Thyroid gland (tissue), 4 donors: ENCODE data around the gene CELA1. TPM values are rescaled to one million over a fixed set of nuclear protein-coding genes. Genes with fewer than 3 reads are reported as not detected.

Source experiments
- DNase-seq, 2 donors: peaks; one replicate each; pipeline ENCODE4 v3.0.0-alpha.2; 2019
- H3K27ac ChIP-seq, 3 donors: fragments of 200-600 bp; sonication (generic); 1 replicate in 2 of 3; 2 replicates in 1 of 3; pipeline ENCODE4 v1.5.1; 2016 to 2019; ENCODE audit warnings: mild to moderate bottlenecking in 1 of 3, moderate library complexity in 1 of 3
- H3K27me3 ChIP-seq: fragments of 200-600 bp; sonication (generic); one replicate; pipeline ENCODE4 v1.5.1; 2019
- H3K36me3 ChIP-seq, 2 donors: fragments of 200-600 bp; sonication (generic); one replicate each; pipeline ENCODE4 v1.5.1; 2016 to 2019
- H3K4me1 ChIP-seq, 2 donors: fragments of 200-600 bp; sonication (generic); one replicate each; pipeline ENCODE4 v1.5.1; 2017 to 2019
- H3K4me3 ChIP-seq, 3 donors: fragments of 200-600 bp; sonication (generic); replicated peaks in 1 of 3; 1 replicate in 2 of 3; 2 replicates in 1 of 3; pipeline ENCODE4 v1.5.1; 2016; ENCODE audit warnings: mild to moderate bottlenecking in 1 of 3
- H3K9me3 ChIP-seq: fragments of 200-600 bp; sonication (generic); one replicate; pipeline ENCODE4 v1.5.1; 2017
- CTCF ChIP-seq, 6 experiments: fragments of 200-600 bp in 3 of 6; fragments of 450-650 bp in 3 of 6; sonication (generic) in 3 of 6; IDR thresholded peaks; one replicate each; pipeline ENCODE4 v1.5.1; 2016 to 2019; ENCODE audit warnings: antibody characterized with exemption in 6 of 6, mild to moderate bottlenecking in 2 of 6, inconsistent platforms in 1 of 6, moderate library complexity in 1 of 6
- POLR2A ChIP-seq, 2 donors: fragments of 450-650 bp; IDR thresholded peaks; one replicate each; pipeline ENCODE4 v1.6.1; 2017; ENCODE audit warnings: antibody characterized with exemption in 2 of 2, mild to moderate bottlenecking in 2 of 2, moderate library complexity in 1 of 2
- WGBS, 2 donors: methylation state at CpG; one replicate each; pipeline ENCODE4 v1.1.5; 2017; 5-methylcytosine and 5-hydroxymethylcytosine counted together
- intact Hi-C: fragments of 100-400 bp; cut with DNase I; formaldehyde crosslinking; loops from one replicate; pipeline ENCODE4 v1.15.1; 2023
- total RNA-seq, 4 donors: library from RNA; depleted of rRNA; stranded (reverse); fragments of >200 nt; gene quantifications; one replicate each; pipeline ENCODE4 v1.2.3, GENCODE V29; 2016

Gene CELA1
- total RNA-seq, 4 donors from 2014 or later: not detected

- Histone ChIP-seq H3K4me1 (peaks cover 31 to 40% of the 10 kb centered on the region in 2 donors), H3K27ac (peak overlapping the region in 1 of 3 donors; percentile 61), H3K36me3 (no peaks in the 10 kb centered on the region), H3K9me3 (no peaks in the 10 kb centered on the region), H3K4me3 (no peak overlapping the region), H3K27me3 (no peaks in the 10 kb centered on the region)
- TF ChIP-seq CTCF (IDR thresholded peaks at IDR 0.05) (no peak), POLR2A (IDR thresholded peaks at IDR 0.05) (no peak)
- peak; percentile 53 to 54 for DNase-seq
- 30 to 35% methylated on average over 5 of the region's 5 CpGs for WGBS, 2 donors
- intact Hi-C loops: no loop called here
Observed at GRCh38 chr12:51374856-51375255, 28.4 kb upstream of the CELA1 start.

- no peaks in the 10 kb centered on the region for H3K9me3 ChIP-seq
- 74 to 86% methylated on average over 2 of the region's 2 CpGs for WGBS, 2 donors
- intact Hi-C loops: no loop called here
Observed at GRCh38 chr12:51374361-51374760, 27.9 kb upstream of the CELA1 start.

GRCh38 chr12:51373187-51373586, 26.7 kb upstream of the CELA1 start:
- H3K9me3 ChIP-seq: no peaks in the 10 kb centered on the region
- H3K4me1 ChIP-seq: peaks cover 31 to 36% of the 10 kb centered on the region in 2 donors
- H3K4me3 ChIP-seq: no peak overlapping the region
- 92 to 98% methylated on average over 3 of the region's 3 CpGs for WGBS, 2 donors
- no peaks in the 10 kb centered on the region for H3K36me3 ChIP-seq
- no peak for TF ChIP-seq POLR2A (IDR thresholded peaks at IDR 0.05)
- no peak for TF ChIP-seq CTCF (IDR thresholded peaks at IDR 0.05)
- DNase-seq: no peak
- intact Hi-C loops: no loop called here
- H3K27me3 ChIP-seq: no peaks in the 10 kb centered on the region
- H3K27ac ChIP-seq: no peak overlapping the region

More at GRCh38 chr12:51374361-51374760, 27.9 kb upstream of the CELA1 start:
- peaks cover 31 to 40% of the 10 kb centered on the region in 2 donors for H3K4me1 ChIP-seq
- H3K27me3 ChIP-seq: no peaks in the 10 kb centered on the region
- TF ChIP-seq CTCF (IDR thresholded peaks at IDR 0.05) (no peak), POLR2A (IDR thresholded peaks at IDR 0.05) (no peak)
- no peak overlapping the region for H3K4me3 ChIP-seq
- no peaks in the 10 kb centered on the region for H3K36me3 ChIP-seq
- peak overlapping the region in 1 of 3 donors; percentile 61 for H3K27ac ChIP-seq
- no peak for DNase-seq

GRCh38 chr12:51372021-51372420, 25.5 kb upstream of the CELA1 start:
- peak overlapping the region; percentile 59 to 79 (median 71) for H3K27ac ChIP-seq
- peaks cover 22 to 26% of the 10 kb centered on the region in 2 donors for H3K4me1 ChIP-seq
- no peak overlapping the region for H3K4me3 ChIP-seq
- no peaks in the 10 kb centered on the region for H3K9me3 ChIP-seq
- 89 to 91% methylated on average over 2 of the region's 2 CpGs for WGBS, 2 donors
- no peak for TF ChIP-seq CTCF (IDR thresholded peaks at IDR 0.05)
- intact Hi-C loops: no loop called here
- DNase-seq: no peak
- H3K36me3 ChIP-seq: no peaks in the 10 kb centered on the region
- no peaks in the 10 kb centered on the region for H3K27me3 ChIP-seq

- no peaks in the 10 kb centered on the region for H3K9me3 ChIP-seq
- TF ChIP-seq POLR2A (IDR thresholded peaks at IDR 0.05): no peak
- TF ChIP-seq CTCF (IDR thresholded peaks at IDR 0.05): no peak
- peaks cover 18 to 26% of the 10 kb centered on the region in 2 donors for H3K4me1 ChIP-seq
- H3K27me3 ChIP-seq: no peaks in the 10 kb centered on the region
- DNase-seq: peak; percentile 92
- H3K4me3 ChIP-seq: no peak overlapping the region
- no peaks in the 10 kb centered on the region for H3K36me3 ChIP-seq
- H3K27ac ChIP-seq: peak overlapping the region; percentile 59 to 79 (median 71)
- intact Hi-C loops: no loop called here
- 20 to 23% methylated on average over 8 of the region's 8 CpGs for WGBS, 2 donors
Observed at GRCh38 chr12:51371295-51371953, 24.9 kb upstream of the CELA1 start.
